Suprapubic skin (tissue), 4 donors: ENCODE measurements around the gene ENOX2.

Source experiments
- EP300 ChIP-seq: sonication (generic); formaldehyde crosslinking; IDR thresholded peaks from one replicate; pipeline ENCODE4 v1.6.1; 2017; ENCODE audit warnings: antibody characterized with exemption
- POLR2A ChIP-seq, 2 donors: fragments of 450-650 bp; IDR thresholded peaks; one replicate each; pipeline ENCODE4 v1.6.1; 2017; ENCODE audit warnings: antibody characterized with exemption in 2 of 2, mild to moderate bottlenecking in 2 of 2, moderate library complexity in 2 of 2
- POLR2AphosphoS5 ChIP-seq, 3 donors: sonication (generic); formaldehyde crosslinking; IDR thresholded peaks; one replicate each; pipeline ENCODE4 v1.6.1; 2017; ENCODE audit warnings: antibody characterized with exemption in 3 of 3
- TF ChIP-seq, protein P1 (sequence below), 2 donors: fragments of 200-600 bp in 1 of 2; fragments of 450-650 bp in 1 of 2; sonication (generic) in 1 of 2; IDR thresholded peaks; one replicate each; pipeline ENCODE4 v1.5.1; 2016 to 2019; ENCODE audit warnings: antibody characterized with exemption in 2 of 2, mild to moderate bottlenecking in 1 of 2, moderate library complexity in 1 of 2

DNA sequence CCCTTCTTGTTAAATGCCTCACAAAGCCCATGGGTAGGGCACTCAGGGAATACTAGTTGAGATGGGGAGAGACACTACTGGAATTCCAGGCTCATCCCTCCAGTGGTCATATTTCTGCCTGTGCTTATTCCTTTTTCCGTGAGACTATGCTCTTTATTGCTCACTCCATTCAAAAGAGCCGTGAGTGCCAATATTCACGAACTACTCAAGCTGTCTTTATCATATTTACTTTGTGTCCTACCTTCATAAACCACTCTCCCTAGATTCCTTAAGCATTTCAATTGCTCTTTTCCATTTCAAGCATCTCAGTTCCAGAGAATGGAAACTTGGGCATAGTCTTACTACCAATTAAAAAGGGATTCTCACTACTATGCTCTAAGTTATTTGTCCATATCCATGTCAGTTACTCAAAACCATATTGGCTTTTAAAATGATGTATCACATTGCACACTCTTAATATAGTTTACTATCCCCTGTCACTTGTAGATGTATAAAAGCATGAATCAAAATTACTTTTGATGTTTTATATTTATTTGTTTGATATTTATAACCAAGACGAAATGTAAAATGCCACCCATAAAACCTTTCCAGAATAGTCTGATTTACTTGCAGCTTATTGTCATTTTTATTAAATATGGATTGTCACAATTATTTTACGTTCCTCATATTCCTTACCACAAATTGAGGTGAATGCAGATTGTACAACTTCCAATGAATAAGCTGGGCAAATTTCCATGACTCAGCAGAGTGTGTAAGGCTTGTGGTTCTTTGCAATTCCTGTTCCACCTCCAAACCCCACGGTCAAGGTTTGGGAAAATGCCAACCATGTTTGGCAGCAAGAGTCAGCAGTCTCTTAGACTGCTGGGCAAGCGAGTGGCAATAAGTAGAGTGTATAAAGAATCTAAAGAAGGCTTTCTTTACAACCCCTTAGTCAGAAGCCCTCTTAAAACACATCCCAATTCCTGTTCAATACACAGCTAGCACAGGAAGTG lies 24.4 kb downstream of the ENOX2 start:
- no peak for TF ChIP-seq POLR2A (IDR thresholded peaks at IDR 0.05)
- TF ChIP-seq, protein P1, sequence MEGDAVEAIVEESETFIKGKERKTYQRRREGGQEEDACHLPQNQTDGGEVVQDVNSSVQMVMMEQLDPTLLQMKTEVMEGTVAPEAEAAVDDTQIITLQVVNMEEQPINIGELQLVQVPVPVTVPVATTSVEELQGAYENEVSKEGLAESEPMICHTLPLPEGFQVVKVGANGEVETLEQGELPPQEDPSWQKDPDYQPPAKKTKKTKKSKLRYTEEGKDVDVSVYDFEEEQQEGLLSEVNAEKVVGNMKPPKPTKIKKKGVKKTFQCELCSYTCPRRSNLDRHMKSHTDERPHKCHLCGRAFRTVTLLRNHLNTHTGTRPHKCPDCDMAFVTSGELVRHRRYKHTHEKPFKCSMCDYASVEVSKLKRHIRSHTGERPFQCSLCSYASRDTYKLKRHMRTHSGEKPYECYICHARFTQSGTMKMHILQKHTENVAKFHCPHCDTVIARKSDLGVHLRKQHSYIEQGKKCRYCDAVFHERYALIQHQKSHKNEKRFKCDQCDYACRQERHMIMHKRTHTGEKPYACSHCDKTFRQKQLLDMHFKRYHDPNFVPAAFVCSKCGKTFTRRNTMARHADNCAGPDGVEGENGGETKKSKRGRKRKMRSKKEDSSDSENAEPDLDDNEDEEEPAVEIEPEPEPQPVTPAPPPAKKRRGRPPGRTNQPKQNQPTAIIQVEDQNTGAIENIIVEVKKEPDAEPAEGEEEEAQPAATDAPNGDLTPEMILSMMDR (IDR thresholded peaks at IDR 0.05), result no peak
- no peak for TF ChIP-seq EP300
- TF ChIP-seq POLR2AphosphoS5 (IDR thresholded peaks at IDR 0.05), result no peak
